SK-N-SH (cell line): ENCODE results near the gene YPEL1. TPM values are rescaled to one million over a fixed set of nuclear protein-coding genes. Genes with fewer than 3 reads are reported as not detected.

Experiments
- CTCF ChIA-PET: fragments of 300-600, 350-600 bp; formaldehyde crosslinking; extraction: SDS; loops from one replicate; lab custom pipeline; 2021; lab: Yijun Ruan, JAX
- POLR2A ChIA-PET: fragments of 350-600 bp; sonication (Branson Sonifier 250); formaldehyde crosslinking; extraction: SDS; loops from one replicate; lab custom pipeline; 2020; ENCODE audit warnings: antibody characterized with exemption, inconsistent platforms; lab: Yijun Ruan, JAX
- DNase-seq: peaks from one replicate; pipeline ENCODE4 v3.0.0; 2012
- H2AFZ ChIP-seq: fragments of 200-600 bp; sonication (generic); 2 replicates; pipeline ENCODE4 v1.8.1; 2016; ENCODE audit warnings: antibody characterized with exemption, mild to moderate bottlenecking, low read depth
- H3F3A ChIP-seq: fragments of 200-600 bp; sonication (generic); replicated peaks from 2 replicates; pipeline ENCODE3; 2016; ENCODE audit warnings: antibody characterized with exemption, mild to moderate bottlenecking; ENCODE audit not compliant: insufficient read depth
- H3K27ac ChIP-seq, 2 experiments: fragments of 200-500 bp in 1 of 2; fragments of 200-600 bp in 1 of 2; sonication (Bioruptor generic) in 1 of 2; sonication (generic), shearing (Covaris generic) in 1 of 2; 2 replicates each; pipeline versions ENCODE4 v1.5.1 to v1.6.1; 2014 to 2016; ENCODE audit warnings: low read depth in 2 of 2, inconsistent platforms in 1 of 2, low read length in 1 of 2, mild to moderate bottlenecking in 1 of 2, mixed read lengths in 1 of 2
- H3K27me3 ChIP-seq: fragments of 200-600 bp; sonication (generic), shearing (Covaris generic); 2 replicates; pipeline ENCODE4 v1.6.1; 2016; ENCODE audit warnings: mixed run types; ENCODE audit not compliant: insufficient read depth
- H3K36me3 ChIP-seq, 2 experiments: fragments of 200-500 bp in 1 of 2; fragments of 200-600 bp in 1 of 2; sonication (Bioruptor generic) in 1 of 2; sonication (generic) in 1 of 2; replicated peaks in 1 of 2; 2 replicates each; pipeline versions ENCODE3 to v1.5.1; 2014 to 2016; ENCODE audit warnings: low read length in 1 of 2, mild to moderate bottlenecking in 1 of 2; ENCODE audit not compliant: insufficient read depth in 2 of 2, control insufficient read depth in 1 of 2
- H3K4me1 ChIP-seq, 2 experiments: fragments of 200-500 bp in 1 of 2; fragments of 200-600 bp in 1 of 2; sonication (Bioruptor generic) in 1 of 2; sonication (generic), shearing (Covaris generic) in 1 of 2; 2 replicates each; pipeline versions ENCODE4 v1.5.1 to v1.6.1; 2014 to 2016; ENCODE audit warnings: low read depth in 1 of 2, low read length in 1 of 2, mixed run types in 1 of 2; ENCODE audit not compliant: insufficient read depth in 2 of 2, control insufficient read depth in 1 of 2
- H3K4me2 ChIP-seq: fragments of 200-600 bp; sonication (generic), shearing (Covaris generic); 2 replicates; pipeline ENCODE4 v1.6.1; 2017; ENCODE audit warnings: mixed run types
- H3K4me3 ChIP-seq, 2 experiments: fragments of 200-500 bp in 1 of 2; fragments of 200-600 bp in 1 of 2; sonication (Bioruptor generic) in 1 of 2; sonication (generic), shearing (Covaris generic) in 1 of 2; 2 replicates each; pipeline versions ENCODE4 v1.5.1 to v1.8.1; 2014 to 2016; ENCODE audit warnings: low read depth in 2 of 2, inconsistent platforms in 1 of 2, low read length in 1 of 2, mild to moderate bottlenecking in 1 of 2, mixed read lengths in 1 of 2, moderate library complexity in 1 of 2
- H3K79me2 ChIP-seq: fragments of 200-600 bp; sonication (generic); 2 replicates; pipeline ENCODE4 v1.8.1; 2017; ENCODE audit warnings: mild to moderate bottlenecking; ENCODE audit not compliant: insufficient read depth
- H3K9ac ChIP-seq: fragments of 200-600 bp; sonication (generic); 2 replicates; pipeline ENCODE4 v1.6.1; 2017; ENCODE audit warnings: mixed run types
- H3K9me2 ChIP-seq: fragments of 200-600 bp; sonication (generic); 2 replicates; pipeline ENCODE4 v1.6.1; 2017; ENCODE audit warnings: mixed run types
- H3K9me3 ChIP-seq: fragments of 200-600 bp; sonication (generic); 2 replicates; pipeline ENCODE4 v1.6.1; 2017; ENCODE audit warnings: mixed run types, mild to moderate bottlenecking, moderate library complexity
- H4K20me1 ChIP-seq: fragments of 200-600 bp; sonication (generic); 2 replicates; pipeline ENCODE4 v1.6.1; 2017; ENCODE audit warnings: mild to moderate bottlenecking, mixed run types; ENCODE audit not compliant: insufficient read depth
- ELF1 ChIP-seq: IDR thresholded peaks from 2 replicates; pipeline ENCODE4 v1.4.0; 2012
- EZH2phosphoT487 ChIP-seq: fragments of 200-600 bp; sonication (generic); IDR thresholded peaks from 2 replicates; pipeline ENCODE4 v1.6.1; 2017; ENCODE audit warnings: low read depth, mixed run types, mild to moderate bottlenecking, antibody characterized with exemption, moderate library complexity, borderline replicate concordance
- FOSL2 ChIP-seq: IDR thresholded peaks from 2 replicates; pipeline ENCODE4 v1.4.0; 2012; ENCODE audit warnings: low read depth, mild to moderate bottlenecking, moderate library complexity, borderline replicate concordance
- FOXM1 ChIP-seq: IDR thresholded peaks from 2 replicates; pipeline ENCODE4 v1.4.0; 2012; ENCODE audit warnings: low read depth, mild to moderate bottlenecking
- GATA2 ChIP-seq: sonication (generic); formaldehyde crosslinking; IDR thresholded peaks from 2 replicates; pipeline ENCODE4 v1.5.0; 2020; ENCODE audit warnings: mild to moderate bottlenecking, missing genetic modification reagents
- MEF2A ChIP-seq: IDR thresholded peaks from 2 replicates; pipeline ENCODE4 v1.4.0; 2012; ENCODE audit warnings: low read depth, borderline replicate concordance
- NRF1 ChIP-seq: IDR thresholded peaks from 2 replicates; pipeline ENCODE4 v1.6.1; 2012; ENCODE audit warnings: low read depth, mild to moderate bottlenecking, low read length
- RXRA ChIP-seq: IDR thresholded peaks from 2 replicates; pipeline ENCODE4 v1.4.0; 2012; ENCODE audit warnings: low read depth, mild to moderate bottlenecking, borderline replicate concordance
- TAF1 ChIP-seq: IDR thresholded peaks from 2 replicates; pipeline ENCODE4 v1.6.1; 2012; ENCODE audit warnings: low read depth, mild to moderate bottlenecking, low read length, moderate library complexity, borderline replicate concordance
- TCF12 ChIP-seq: IDR thresholded peaks from 2 replicates; pipeline ENCODE4 v1.4.0; 2012
- YY1 ChIP-seq: IDR thresholded peaks from 2 replicates; pipeline ENCODE4 v1.4.0; 2012; ENCODE audit warnings: low read depth, mild to moderate bottlenecking
- WGBS: methylation state at CpG from one replicate; pipeline ENCODE4 v1.1.6; 2017; ENCODE audit warnings: low lambda C conversion rate; 5-methylcytosine and 5-hydroxymethylcytosine counted together
- polyA plus RNA-seq, 3 experiments: library from polyadenylated mRNA; depleted of rRNA; stranded (reverse); fragments of >200 nt; gene quantifications; 2 replicates each; pipeline ENCODE4 v1.2.3, GENCODE V29; 2012
- TF ChIP-seq, protein P1 (sequence below): IDR thresholded peaks from 2 replicates; pipeline ENCODE4 v1.6.1; 2012; ENCODE audit warnings: mild to moderate bottlenecking, low read depth, low read length, moderate library complexity
- TF ChIP-seq, protein P2 (sequence below): fragments of 150-350 bp; IDR thresholded peaks from 2 replicates; pipeline ENCODE4 v1.6.1; 2017; ENCODE audit warnings: antibody characterized with exemption, low read length, low read depth, borderline replicate concordance
- TF ChIP-seq, protein P3 (sequence below): IDR thresholded peaks from 2 replicates; pipeline ENCODE4 v1.4.0; 2012; ENCODE audit warnings: low read depth, borderline replicate concordance
- TF ChIP-seq, protein P4 (sequence below): fragments of 150-350 bp; IDR thresholded peaks from 2 replicates; pipeline ENCODE4 v1.6.1; 2016; ENCODE audit warnings: mild to moderate bottlenecking, low read depth, low read length

YPEL1 gene
- polyA plus RNA-seq, 1 of the 3 experiments (the other 2 are of a cell fraction): 2.4 TPM

DNA sequence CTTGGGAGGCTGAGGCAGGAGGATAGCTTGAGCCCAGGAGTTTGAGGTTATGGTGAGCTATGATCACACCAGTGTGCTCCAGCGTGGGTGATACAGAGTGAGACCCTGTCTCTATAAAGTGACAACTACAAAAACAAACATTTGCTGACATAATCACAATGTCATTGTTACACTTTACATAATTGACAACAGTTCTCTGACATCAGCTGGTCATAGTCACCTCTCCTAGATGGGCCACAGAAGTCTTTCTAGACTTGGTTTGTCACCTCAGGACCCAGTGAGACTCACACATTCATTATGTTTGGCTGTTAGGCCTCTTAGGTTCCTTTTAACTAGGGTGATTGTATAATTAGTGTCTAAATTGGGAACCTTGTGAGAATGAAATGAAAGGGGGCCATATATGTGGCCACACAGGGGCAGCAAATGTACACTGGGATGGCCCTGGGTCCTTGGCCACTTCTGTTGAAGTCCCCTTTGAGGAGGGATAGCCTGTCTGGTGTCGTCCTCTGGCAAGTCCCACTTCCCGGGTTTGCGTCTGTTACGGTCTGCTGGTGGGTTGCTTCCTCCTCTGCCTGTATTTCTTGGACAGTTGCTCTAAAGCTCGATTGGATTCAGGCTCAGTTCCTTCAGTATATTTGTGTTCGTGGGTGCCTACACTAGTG, 75.6 kb downstream of the YPEL1 start:
- H3K9ac ChIP-seq: no peak overlapping the region
- ChIA-PET POLR2A (interaction anchor here (1.0 kb wide), 1 partner anchor 9 kb away, joined by 3 read pairs; no protein-coding TSS in a partner anchor), CTCF (interaction anchor here (1.5 to 2.7 kb wide), 2 partner anchors 13 to 31 kb away, joined by 7 to 12 read pairs; partner anchors contain the start of gene YDJC)
- H3K27me3 ChIP-seq: no peaks in the 10 kb centered on the region
- no peak for DNase-seq
- H3K36me3 ChIP-seq: no peaks in the 10 kb centered on the region
- no peak overlapping the region for H2AFZ ChIP-seq
- H4K20me1 ChIP-seq: no peaks in the 10 kb centered on the region
- TF ChIP-seq MEF2A (no peak), EZH2phosphoT487 (no peak), GATA2 (CRISPR knock-in tag) (no peak), TCF12 (no peak), RXRA (no peak), ELF1 (no peak), NRF1 (no peak), FOSL2 (no peak), YY1 (no peak), FOXM1 (no peak), TAF1 (no peak)
- TF ChIP-seq, protein P1, sequence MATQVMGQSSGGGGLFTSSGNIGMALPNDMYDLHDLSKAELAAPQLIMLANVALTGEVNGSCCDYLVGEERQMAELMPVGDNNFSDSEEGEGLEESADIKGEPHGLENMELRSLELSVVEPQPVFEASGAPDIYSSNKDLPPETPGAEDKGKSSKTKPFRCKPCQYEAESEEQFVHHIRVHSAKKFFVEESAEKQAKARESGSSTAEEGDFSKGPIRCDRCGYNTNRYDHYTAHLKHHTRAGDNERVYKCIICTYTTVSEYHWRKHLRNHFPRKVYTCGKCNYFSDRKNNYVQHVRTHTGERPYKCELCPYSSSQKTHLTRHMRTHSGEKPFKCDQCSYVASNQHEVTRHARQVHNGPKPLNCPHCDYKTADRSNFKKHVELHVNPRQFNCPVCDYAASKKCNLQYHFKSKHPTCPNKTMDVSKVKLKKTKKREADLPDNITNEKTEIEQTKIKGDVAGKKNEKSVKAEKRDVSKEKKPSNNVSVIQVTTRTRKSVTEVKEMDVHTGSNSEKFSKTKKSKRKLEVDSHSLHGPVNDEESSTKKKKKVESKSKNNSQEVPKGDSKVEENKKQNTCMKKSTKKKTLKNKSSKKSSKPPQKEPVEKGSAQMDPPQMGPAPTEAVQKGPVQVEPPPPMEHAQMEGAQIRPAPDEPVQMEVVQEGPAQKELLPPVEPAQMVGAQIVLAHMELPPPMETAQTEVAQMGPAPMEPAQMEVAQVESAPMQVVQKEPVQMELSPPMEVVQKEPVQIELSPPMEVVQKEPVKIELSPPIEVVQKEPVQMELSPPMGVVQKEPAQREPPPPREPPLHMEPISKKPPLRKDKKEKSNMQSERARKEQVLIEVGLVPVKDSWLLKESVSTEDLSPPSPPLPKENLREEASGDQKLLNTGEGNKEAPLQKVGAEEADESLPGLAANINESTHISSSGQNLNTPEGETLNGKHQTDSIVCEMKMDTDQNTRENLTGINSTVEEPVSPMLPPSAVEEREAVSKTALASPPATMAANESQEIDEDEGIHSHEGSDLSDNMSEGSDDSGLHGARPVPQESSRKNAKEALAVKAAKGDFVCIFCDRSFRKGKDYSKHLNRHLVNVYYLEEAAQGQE: no peak
- TF ChIP-seq, protein P2, sequence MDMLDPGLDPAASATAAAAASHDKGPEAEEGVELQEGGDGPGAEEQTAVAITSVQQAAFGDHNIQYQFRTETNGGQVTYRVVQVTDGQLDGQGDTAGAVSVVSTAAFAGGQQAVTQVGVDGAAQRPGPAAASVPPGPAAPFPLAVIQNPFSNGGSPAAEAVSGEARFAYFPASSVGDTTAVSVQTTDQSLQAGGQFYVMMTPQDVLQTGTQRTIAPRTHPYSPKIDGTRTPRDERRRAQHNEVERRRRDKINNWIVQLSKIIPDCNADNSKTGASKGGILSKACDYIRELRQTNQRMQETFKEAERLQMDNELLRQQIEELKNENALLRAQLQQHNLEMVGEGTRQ: no peak
- TF ChIP-seq, protein P3, sequence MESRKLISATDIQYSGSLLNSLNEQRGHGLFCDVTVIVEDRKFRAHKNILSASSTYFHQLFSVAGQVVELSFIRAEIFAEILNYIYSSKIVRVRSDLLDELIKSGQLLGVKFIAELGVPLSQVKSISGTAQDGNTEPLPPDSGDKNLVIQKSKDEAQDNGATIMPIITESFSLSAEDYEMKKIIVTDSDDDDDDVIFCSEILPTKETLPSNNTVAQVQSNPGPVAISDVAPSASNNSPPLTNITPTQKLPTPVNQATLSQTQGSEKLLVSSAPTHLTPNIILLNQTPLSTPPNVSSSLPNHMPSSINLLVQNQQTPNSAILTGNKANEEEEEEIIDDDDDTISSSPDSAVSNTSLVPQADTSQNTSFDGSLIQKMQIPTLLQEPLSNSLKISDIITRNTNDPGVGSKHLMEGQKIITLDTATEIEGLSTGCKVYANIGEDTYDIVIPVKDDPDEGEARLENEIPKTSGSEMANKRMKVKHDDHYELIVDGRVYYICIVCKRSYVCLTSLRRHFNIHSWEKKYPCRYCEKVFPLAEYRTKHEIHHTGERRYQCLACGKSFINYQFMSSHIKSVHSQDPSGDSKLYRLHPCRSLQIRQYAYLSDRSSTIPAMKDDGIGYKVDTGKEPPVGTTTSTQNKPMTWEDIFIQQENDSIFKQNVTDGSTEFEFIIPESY: no peak
- TF ChIP-seq, protein P4, sequence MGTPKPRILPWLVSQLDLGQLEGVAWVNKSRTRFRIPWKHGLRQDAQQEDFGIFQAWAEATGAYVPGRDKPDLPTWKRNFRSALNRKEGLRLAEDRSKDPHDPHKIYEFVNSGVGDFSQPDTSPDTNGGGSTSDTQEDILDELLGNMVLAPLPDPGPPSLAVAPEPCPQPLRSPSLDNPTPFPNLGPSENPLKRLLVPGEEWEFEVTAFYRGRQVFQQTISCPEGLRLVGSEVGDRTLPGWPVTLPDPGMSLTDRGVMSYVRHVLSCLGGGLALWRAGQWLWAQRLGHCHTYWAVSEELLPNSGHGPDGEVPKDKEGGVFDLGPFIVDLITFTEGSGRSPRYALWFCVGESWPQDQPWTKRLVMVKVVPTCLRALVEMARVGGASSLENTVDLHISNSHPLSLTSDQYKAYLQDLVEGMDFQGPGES: no peak
- H3K27ac ChIP-seq: no peak overlapping the region
- H3K4me2 ChIP-seq: no peak overlapping the region
- no peak overlapping the region for H3K4me3 ChIP-seq
- H3K9me2 ChIP-seq: no peaks in the 10 kb centered on the region
- H3K4me1 ChIP-seq: peaks cover 0 to 5% of the 10 kb centered on the region in 2 experiments; a peak in 1 of 4 replicates
- 81% methylated on average over 6 of the region's 7 CpGs for WGBS
- peaks cover 22% of the 10 kb centered on the region for H3F3A ChIP-seq
- H3K9me3 ChIP-seq: no peaks in the 10 kb centered on the region
- H3K79me2 ChIP-seq: 0 out of 2 replicates have a peak, but pooled peaks cover 3% of the 10 kb centered on the region
